Liver (tissue), 9 donors: ENCODE data around the gene PYROXD2. TPM values are rescaled to one million over a fixed set of nuclear protein-coding genes. Genes with fewer than 3 reads are reported as not detected.

Experiments used
- DNase-seq: peaks from one replicate; pipeline ENCODE4 v3.0.0-alpha.2; 2017; ENCODE audit warnings: low spot score
- H3K27ac ChIP-seq, 2 donors: one replicate each; pipeline ENCODE4 v1.7.0; 2013; ENCODE audit warnings: inconsistent platforms in 2 of 2, low read length in 2 of 2, control low read depth in 1 of 2, low read depth in 1 of 2, mild to moderate bottlenecking in 1 of 2
- H3K27me3 ChIP-seq, 4 donors: one replicate each; pipeline versions ENCODE4 v1.6.1 to v1.7.0; 2013; ENCODE audit warnings: low read length in 3 of 4, inconsistent platforms in 1 of 4, mild to moderate bottlenecking in 1 of 4, moderate library complexity in 1 of 4; ENCODE audit not compliant: control insufficient read depth in 4 of 4, insufficient read depth in 4 of 4
- H3K36me3 ChIP-seq, 4 donors: one replicate each; pipeline versions ENCODE4 v1.6.1 to v1.7.0; 2013; ENCODE audit warnings: low read length in 3 of 4, mild to moderate bottlenecking in 3 of 4, low read depth in 1 of 4, moderate library complexity in 1 of 4; ENCODE audit not compliant: control insufficient read depth in 4 of 4, insufficient read depth in 3 of 4
- H3K4me1 ChIP-seq, 4 donors: one replicate each; pipeline versions ENCODE4 v1.6.1 to v1.7.0; 2013; ENCODE audit warnings: low read length in 3 of 4, mild to moderate bottlenecking in 3 of 4, moderate library complexity in 1 of 4; ENCODE audit not compliant: control insufficient read depth in 4 of 4, insufficient read depth in 4 of 4
- H3K4me3 ChIP-seq, 3 donors: one replicate each; pipeline versions ENCODE4 v1.6.1 to v1.7.0; 2013; ENCODE audit warnings: low read length in 3 of 3, control low read depth in 1 of 3, low read depth in 1 of 3, mild to moderate bottlenecking in 1 of 3
- H3K9ac ChIP-seq, 2 donors: one replicate each; pipeline ENCODE4 v1.7.0; 2013; ENCODE audit warnings: low read length in 2 of 2, mild to moderate bottlenecking in 2 of 2, moderate library complexity in 2 of 2, control low read depth in 1 of 2, low read depth in 1 of 2
- H3K9me3 ChIP-seq, 4 donors: one replicate each; pipeline versions ENCODE4 v1.6.1 to v1.7.0; 2013; ENCODE audit warnings: low read length in 3 of 4; ENCODE audit not compliant: control insufficient read depth in 4 of 4
- EGR1 ChIP-seq, 2 donors: IDR thresholded peaks; 2 replicates each; pipeline ENCODE4 v1.6.1; 2016 to 2018; ENCODE audit warnings: antibody characterized with exemption in 2 of 2, low read depth in 2 of 2
- FOXA1 ChIP-seq: IDR thresholded peaks from 2 replicates; pipeline ENCODE4 v1.6.1; 2016; ENCODE audit warnings: antibody characterized with exemption
- GABPA ChIP-seq, 2 donors: IDR thresholded peaks in 1 of 2; conservative IDR thresholded peaks in 1 of 2; 2 replicates each; pipeline ENCODE4 v1.6.1; 2016; ENCODE audit warnings: antibody characterized with exemption in 2 of 2, mild to moderate bottlenecking in 1 of 2, moderate library complexity in 1 of 2
- HNF4A ChIP-seq, 2 donors: conservative IDR thresholded peaks; 2 replicates each; pipeline ENCODE4 v1.6.1; 2016; ENCODE audit warnings: antibody characterized with exemption in 2 of 2, mild to moderate bottlenecking in 2 of 2
- HNF4G ChIP-seq: IDR thresholded peaks from 2 replicates; pipeline ENCODE4 v1.6.1; 2016; ENCODE audit warnings: antibody characterized with exemption
- RAD21 ChIP-seq, 2 donors: IDR thresholded peaks; 2 replicates each; pipeline ENCODE4 v1.6.1; 2016; ENCODE audit warnings: antibody characterized with exemption in 2 of 2, mild to moderate bottlenecking in 2 of 2
- RXRA ChIP-seq, 2 donors: IDR thresholded peaks; 2 replicates each; pipeline ENCODE4 v1.6.1; 2017 to 2018; ENCODE audit warnings: antibody characterized with exemption in 2 of 2, mild to moderate bottlenecking in 1 of 2
- SP1 ChIP-seq: IDR thresholded peaks from 2 replicates; pipeline ENCODE4 v1.6.1; 2018; ENCODE audit warnings: antibody characterized with exemption, mild to moderate bottlenecking
- YY1 ChIP-seq: IDR thresholded peaks from 2 replicates; pipeline ENCODE4 v1.6.1; 2016; ENCODE audit warnings: antibody characterized with exemption, mild to moderate bottlenecking
- whole genome bisulfite sequencing: extraction: QIAGEN DNeasy Blood & Tissue Kit; methylation state at CpG from one replicate; pipeline ENCODE4 v1.1.7; 2013; 5-methylcytosine and 5-hydroxymethylcytosine counted together
- polyA plus RNA-seq, 2 donors: library from polyadenylated mRNA; stranded (reverse) in 1 of 2; unstranded in 1 of 2; fragments of 200-250 nt in 1 of 2; fragments of >200 nt in 1 of 2; fragmentation: Nextera tagmentation in 1 of 2; extraction: Ambion mirVana in 1 of 2; gene quantifications; one replicate each; pipeline versions ENCODE4 v1.2.1 to v1.2.3, GENCODE V29; 2013 to 2015
- total RNA-seq, 2 donors: library from RNA; depleted of rRNA; stranded (reverse); fragments of >200 nt; gene quantifications; one replicate each; pipeline ENCODE4 v1.2.3, GENCODE V29; 2014
- TF ChIP-seq, protein P1 (sequence below): fragments of 150-350 bp; IDR thresholded peaks from 2 replicates; pipeline ENCODE4 v1.5.1; 2017; ENCODE audit warnings: improper control_type of control experiment, low read depth, low read length; ENCODE audit not compliant: missing input control
- TF ChIP-seq, protein P2 (sequence below): IDR thresholded peaks from 2 replicates; pipeline ENCODE4 v1.6.1; 2016; ENCODE audit warnings: antibody characterized with exemption, mild to moderate bottlenecking
- TF ChIP-seq, protein P3 (sequence below): IDR thresholded peaks from 2 replicates; pipeline ENCODE4 v1.6.1; 2016; ENCODE audit warnings: antibody characterized with exemption
- TF ChIP-seq, protein P4 (sequence below): IDR thresholded peaks from 2 replicates; pipeline ENCODE4 v1.6.1; 2016; ENCODE audit warnings: antibody characterized with exemption
- TF ChIP-seq, protein P5 (sequence below): IDR thresholded peaks from 2 replicates; pipeline ENCODE4 v1.6.1; 2016; ENCODE audit warnings: antibody characterized with exemption
- donor health status: healthy.
- donor health status: healthy.
- donor health status: healthy.
- donor health status: healthy.
- donor health status: healthy.

The PYROXD2 gene
- total and polyA plus RNA-seq, 4 donors: 2.3 to 9.0 (median 4.5) TPM

DNA sequence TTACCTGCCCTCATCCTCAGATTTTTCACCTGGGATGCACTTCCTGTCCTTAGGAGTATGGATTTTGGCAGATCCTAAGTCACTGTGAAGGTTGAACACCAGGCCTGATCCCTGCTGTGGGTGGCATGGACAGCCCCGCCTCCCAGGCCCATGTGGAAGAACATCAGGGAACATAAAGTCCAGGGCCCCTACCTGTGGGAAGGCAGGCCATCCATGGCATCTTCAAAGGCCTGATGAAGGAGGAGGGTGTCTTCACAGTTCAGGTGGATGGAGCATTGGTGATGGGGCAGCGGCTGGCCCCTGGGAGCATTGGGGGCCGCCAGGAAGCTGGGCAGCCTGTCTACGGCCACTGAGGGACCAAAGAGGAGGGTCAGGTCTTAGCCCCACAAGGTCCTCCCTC is 24.6 kb downstream of the PYROXD2 start (continued):
- TF ChIP-seq, protein P1, sequence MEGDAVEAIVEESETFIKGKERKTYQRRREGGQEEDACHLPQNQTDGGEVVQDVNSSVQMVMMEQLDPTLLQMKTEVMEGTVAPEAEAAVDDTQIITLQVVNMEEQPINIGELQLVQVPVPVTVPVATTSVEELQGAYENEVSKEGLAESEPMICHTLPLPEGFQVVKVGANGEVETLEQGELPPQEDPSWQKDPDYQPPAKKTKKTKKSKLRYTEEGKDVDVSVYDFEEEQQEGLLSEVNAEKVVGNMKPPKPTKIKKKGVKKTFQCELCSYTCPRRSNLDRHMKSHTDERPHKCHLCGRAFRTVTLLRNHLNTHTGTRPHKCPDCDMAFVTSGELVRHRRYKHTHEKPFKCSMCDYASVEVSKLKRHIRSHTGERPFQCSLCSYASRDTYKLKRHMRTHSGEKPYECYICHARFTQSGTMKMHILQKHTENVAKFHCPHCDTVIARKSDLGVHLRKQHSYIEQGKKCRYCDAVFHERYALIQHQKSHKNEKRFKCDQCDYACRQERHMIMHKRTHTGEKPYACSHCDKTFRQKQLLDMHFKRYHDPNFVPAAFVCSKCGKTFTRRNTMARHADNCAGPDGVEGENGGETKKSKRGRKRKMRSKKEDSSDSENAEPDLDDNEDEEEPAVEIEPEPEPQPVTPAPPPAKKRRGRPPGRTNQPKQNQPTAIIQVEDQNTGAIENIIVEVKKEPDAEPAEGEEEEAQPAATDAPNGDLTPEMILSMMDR: no peak
- TF ChIP-seq HNF4A (conservative IDR thresholded peaks at IDR 0.05) (no peak), FOXA1 (no peak), RXRA (IDR thresholded peaks at IDR 0.05) (no peak), YY1 (no peak), EGR1 (IDR thresholded peaks at IDR 0.05; ENCODE audit: low read depth in 2 of 2) (no peak)

DNA sequence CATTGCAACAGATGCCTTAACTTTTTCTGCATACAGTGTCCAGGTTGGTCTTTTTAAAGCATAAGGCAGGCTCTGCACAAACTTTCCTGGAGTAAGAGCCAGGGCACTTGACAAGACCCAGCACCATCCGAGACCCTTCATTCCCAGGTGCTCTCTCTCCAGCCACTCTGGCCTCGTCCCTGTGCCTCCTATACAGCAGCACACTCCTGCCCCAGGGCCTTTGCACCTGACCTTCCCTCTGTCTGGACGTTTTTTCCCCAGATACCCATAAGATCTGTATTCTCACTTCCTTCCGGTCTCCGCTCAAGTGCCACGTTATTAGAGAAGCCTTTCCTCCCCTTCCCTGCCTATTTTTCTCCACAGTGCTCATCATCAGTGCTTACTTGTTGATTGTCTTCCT is 25.6 kb downstream of the PYROXD2 start:
- TF ChIP-seq EGR1 (IDR thresholded peaks at IDR 0.05; ENCODE audit: low read depth in 2 of 2) (no peak), SP1 (no peak), FOXA1 (no peak), HNF4G (no peak), RAD21 (IDR thresholded peaks at IDR 0.05) (no peak), GABPA (IDR thresholded peaks at IDR 0.05 in 1 of 2, conservative IDR thresholded peaks at IDR 0.05 in 1 of 2) (no peak)
- TF ChIP-seq, protein P2, sequence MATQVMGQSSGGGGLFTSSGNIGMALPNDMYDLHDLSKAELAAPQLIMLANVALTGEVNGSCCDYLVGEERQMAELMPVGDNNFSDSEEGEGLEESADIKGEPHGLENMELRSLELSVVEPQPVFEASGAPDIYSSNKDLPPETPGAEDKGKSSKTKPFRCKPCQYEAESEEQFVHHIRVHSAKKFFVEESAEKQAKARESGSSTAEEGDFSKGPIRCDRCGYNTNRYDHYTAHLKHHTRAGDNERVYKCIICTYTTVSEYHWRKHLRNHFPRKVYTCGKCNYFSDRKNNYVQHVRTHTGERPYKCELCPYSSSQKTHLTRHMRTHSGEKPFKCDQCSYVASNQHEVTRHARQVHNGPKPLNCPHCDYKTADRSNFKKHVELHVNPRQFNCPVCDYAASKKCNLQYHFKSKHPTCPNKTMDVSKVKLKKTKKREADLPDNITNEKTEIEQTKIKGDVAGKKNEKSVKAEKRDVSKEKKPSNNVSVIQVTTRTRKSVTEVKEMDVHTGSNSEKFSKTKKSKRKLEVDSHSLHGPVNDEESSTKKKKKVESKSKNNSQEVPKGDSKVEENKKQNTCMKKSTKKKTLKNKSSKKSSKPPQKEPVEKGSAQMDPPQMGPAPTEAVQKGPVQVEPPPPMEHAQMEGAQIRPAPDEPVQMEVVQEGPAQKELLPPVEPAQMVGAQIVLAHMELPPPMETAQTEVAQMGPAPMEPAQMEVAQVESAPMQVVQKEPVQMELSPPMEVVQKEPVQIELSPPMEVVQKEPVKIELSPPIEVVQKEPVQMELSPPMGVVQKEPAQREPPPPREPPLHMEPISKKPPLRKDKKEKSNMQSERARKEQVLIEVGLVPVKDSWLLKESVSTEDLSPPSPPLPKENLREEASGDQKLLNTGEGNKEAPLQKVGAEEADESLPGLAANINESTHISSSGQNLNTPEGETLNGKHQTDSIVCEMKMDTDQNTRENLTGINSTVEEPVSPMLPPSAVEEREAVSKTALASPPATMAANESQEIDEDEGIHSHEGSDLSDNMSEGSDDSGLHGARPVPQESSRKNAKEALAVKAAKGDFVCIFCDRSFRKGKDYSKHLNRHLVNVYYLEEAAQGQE: no peak
- TF ChIP-seq, protein P3, sequence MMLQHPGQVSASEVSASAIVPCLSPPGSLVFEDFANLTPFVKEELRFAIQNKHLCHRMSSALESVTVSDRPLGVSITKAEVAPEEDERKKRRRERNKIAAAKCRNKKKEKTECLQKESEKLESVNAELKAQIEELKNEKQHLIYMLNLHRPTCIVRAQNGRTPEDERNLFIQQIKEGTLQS: no peak
- TF ChIP-seq, protein P4, sequence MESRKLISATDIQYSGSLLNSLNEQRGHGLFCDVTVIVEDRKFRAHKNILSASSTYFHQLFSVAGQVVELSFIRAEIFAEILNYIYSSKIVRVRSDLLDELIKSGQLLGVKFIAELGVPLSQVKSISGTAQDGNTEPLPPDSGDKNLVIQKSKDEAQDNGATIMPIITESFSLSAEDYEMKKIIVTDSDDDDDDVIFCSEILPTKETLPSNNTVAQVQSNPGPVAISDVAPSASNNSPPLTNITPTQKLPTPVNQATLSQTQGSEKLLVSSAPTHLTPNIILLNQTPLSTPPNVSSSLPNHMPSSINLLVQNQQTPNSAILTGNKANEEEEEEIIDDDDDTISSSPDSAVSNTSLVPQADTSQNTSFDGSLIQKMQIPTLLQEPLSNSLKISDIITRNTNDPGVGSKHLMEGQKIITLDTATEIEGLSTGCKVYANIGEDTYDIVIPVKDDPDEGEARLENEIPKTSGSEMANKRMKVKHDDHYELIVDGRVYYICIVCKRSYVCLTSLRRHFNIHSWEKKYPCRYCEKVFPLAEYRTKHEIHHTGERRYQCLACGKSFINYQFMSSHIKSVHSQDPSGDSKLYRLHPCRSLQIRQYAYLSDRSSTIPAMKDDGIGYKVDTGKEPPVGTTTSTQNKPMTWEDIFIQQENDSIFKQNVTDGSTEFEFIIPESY: no peak
- TF ChIP-seq, protein P5, sequence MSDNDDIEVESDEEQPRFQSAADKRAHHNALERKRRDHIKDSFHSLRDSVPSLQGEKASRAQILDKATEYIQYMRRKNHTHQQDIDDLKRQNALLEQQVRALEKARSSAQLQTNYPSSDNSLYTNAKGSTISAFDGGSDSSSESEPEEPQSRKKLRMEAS: no peak
- Histone ChIP-seq H3K4me3 (no peak overlapping the region), H3K9ac (no peak overlapping the region), H3K27ac (no peak overlapping the region), H3K9me3 (no peaks in the 10 kb centered on the region), H3K27me3 (no peaks in the 10 kb centered on the region), H3K36me3 (peaks cover 0 to 11% (median 0%) of the 10 kb centered on the region in 4 donors), H3K4me1 (no peaks in the 10 kb centered on the region)
- DNase-seq: no peak
- WGBS: 86% methylated on average over 6 of the region's 6 CpGs
